Astrocyte of the spinal cord (primary cell): ENCODE measurements around the gene CDC5L.

Experiments used
- DNase-seq: peaks from one replicate; pipeline ENCODE4 v3.0.0; 2011; ENCODE audit warnings: low read depth, low spot score
- H3K4me3 ChIP-seq: 2 replicates; pipeline ENCODE4 v1.5.1; 2011; ENCODE audit warnings: low read depth, mild to moderate bottlenecking, low read length, moderate library complexity
- in situ Hi-C: cut with HindIII; loops from 2 replicates; pipeline ENCODE4 v1.10.0; 2017; ENCODE audit warnings: low sequenced_read_pairs
- TF ChIP-seq, protein P1 (sequence below): IDR thresholded peaks from 2 replicates; pipeline ENCODE4 v1.5.1; 2012; ENCODE audit warnings: low read depth, mild to moderate bottlenecking, low read length, inconsistent platforms

CDC5L gene

DNA sequence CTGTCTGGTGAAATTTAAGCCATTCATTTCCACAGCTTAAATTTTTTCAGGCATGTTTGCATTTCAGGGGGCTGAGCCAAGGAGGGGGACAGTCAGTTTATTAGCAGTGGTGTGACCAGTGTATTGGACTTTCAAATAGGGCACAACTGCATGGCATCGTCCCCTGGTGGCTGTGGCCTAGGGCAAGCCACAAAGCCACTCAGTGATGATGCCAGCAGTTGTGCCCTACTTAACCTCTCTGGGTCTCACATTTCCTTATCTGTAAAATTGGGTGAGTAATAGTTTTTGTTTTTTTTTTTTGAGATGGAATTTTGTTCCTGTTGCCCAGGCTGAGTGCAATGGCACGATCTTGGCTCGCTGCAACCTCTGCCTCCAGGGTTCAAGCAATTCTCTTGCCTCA, 48.0 kb downstream of the CDC5L start:
- no peak for DNase-seq
- in situ Hi-C loops: no loop called here
- no peak overlapping the region for H3K4me3 ChIP-seq
- TF ChIP-seq, protein P1, sequence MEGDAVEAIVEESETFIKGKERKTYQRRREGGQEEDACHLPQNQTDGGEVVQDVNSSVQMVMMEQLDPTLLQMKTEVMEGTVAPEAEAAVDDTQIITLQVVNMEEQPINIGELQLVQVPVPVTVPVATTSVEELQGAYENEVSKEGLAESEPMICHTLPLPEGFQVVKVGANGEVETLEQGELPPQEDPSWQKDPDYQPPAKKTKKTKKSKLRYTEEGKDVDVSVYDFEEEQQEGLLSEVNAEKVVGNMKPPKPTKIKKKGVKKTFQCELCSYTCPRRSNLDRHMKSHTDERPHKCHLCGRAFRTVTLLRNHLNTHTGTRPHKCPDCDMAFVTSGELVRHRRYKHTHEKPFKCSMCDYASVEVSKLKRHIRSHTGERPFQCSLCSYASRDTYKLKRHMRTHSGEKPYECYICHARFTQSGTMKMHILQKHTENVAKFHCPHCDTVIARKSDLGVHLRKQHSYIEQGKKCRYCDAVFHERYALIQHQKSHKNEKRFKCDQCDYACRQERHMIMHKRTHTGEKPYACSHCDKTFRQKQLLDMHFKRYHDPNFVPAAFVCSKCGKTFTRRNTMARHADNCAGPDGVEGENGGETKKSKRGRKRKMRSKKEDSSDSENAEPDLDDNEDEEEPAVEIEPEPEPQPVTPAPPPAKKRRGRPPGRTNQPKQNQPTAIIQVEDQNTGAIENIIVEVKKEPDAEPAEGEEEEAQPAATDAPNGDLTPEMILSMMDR: no peak

DNA sequence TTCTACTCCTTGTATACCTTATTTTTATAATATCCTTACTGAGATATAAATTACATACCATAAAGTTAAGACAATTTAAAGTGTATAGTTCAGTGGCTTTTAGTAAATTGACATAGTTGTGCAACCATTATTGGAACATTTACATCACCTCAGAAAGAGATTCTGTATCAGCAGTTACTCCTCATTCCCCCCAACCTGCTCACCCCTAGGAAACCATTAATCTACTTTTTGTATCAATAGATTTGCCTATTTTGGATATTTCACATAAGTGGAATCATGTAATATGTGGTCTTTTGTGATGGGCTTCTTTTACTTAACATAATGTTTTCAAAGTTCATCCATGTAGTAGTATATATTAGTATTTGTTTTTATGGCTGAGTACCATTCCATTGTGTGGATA, 51.3 kb downstream of the CDC5L start:
- TF ChIP-seq, protein P1: no peak
- H3K4me3 ChIP-seq: no peak overlapping the region
- in situ Hi-C loops: no loop called here
- no peak for DNase-seq

DNA sequence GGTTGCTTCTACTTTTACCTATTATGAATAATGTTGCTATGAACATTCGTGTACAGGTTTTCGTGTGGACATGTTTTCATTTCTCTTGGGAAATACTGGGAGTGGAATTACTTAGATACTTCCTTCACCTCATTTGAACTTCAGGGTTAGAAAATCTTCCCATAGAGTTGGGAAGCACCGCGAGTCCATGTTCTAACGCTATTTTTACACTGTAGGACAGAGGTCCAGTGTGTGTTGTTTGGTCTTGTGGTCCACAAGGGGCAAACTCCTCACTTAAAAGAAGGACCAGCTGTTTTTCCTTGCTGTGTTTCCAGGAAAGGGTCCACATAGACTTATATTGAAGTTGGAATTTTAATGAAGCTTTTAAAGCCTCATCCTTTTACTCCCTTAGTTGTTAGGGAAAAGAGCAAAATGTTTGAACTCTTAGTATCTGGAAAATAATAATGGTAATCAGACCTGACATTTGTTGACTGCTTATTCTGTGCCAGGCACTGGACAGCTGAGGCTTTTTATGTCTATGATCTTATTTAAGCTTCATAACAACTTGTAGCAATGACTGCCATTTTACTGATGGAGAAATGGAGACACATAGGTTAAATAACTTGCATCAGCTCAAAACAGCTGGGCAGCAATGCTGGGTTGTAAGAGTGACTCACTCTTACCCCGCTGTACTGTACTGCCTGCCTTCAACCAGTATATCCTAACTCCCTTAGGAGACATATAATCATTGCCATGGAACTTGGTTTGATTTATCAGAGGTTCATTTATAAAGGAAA, 52.0 kb downstream of the CDC5L start:
- TF ChIP-seq, protein P1: no peak
- DNase-seq: peak; percentile 74
- H3K4me3 ChIP-seq: no peak overlapping the region
- in situ Hi-C loops: no loop called here

DNA sequence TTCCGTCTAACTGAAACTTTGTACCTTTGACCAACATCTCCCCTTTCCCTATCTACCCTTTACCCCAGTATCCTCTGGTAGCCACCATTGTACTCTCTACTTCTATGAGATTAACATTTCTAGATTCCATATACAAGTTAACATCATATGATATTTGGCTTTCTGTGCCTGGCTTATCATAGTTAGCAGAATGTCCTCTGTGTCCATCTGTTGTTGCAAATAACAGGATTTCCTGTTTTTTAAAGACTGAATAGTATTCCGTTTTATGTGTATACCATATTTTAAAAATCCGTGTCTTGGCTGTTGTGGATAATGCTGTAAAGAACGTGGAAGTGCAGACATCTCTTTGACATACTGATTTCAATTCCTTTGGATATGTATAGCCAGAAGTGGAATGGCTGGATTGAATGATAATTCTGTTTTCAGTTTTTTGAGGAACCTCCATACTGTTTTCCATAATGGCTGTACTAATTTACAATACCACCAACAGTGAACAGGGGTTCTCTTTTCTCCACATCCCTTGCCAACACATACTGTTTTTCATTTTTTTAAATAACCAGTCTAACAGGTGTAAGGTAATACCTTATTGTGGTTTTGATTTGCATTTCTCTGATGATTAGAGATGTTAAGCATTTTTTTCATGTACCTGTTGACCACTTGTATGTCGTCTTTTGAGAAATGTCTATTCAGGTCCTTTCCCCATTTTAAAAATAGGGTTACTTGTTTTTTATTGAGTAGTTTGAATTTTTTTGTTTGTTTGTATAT, 53.8 kb downstream of the CDC5L start:
- no peak overlapping the region for H3K4me3 ChIP-seq
- TF ChIP-seq, protein P1: no peak
- in situ Hi-C loops: no loop called here
- no peak for DNase-seq

DNA sequence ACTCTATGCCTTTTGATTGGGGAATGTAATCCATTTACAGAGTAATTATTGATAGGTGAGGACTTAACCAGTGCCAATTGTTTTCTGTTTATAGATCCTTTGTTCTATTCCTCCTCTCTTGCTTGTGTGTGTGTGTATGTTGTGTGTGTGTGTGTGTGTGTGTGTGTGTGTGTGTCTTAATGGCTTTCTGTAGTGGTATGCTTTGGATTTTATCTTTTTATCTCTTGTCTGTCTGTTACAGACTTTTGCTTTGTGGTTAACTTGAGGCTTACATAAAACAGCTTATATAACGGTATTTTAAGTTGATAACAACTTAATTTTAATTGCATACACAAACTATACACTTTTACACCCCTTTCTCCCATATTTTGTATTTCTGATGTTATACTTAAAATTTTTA, 54.7 kb downstream of the CDC5L start:
- TF ChIP-seq, protein P1: no peak
- in situ Hi-C loops: no loop called here
- H3K4me3 ChIP-seq: no peak overlapping the region
- no peak for DNase-seq

DNA sequence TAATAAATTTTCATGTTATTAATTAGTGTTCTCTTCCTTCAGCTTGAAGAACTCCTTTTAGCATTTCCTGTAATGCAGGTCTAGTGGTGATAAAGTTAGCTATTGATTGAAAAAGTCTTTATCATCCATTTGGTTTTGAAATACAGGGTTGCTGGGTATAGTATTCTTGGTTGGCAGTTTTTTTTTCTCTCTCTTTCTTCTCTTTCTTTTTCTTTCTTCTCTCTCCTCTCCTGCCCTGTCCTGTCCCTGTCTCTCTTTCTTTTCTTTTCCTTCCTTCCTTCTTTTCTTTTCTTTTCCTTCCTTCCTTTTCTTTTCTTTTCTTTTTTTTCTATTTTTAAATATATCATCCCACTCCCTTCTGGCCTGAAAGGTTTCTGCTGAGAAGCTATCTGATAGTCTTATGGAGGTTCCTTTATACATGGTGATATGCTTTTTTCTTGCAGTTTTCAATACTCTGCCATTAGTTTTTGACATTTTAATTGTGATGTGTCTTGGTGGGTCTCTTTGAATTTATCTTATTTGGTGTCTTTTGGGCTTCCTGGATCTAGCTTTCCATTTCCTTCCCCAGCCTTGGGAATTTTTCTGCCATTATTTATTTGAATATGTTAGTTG, 55.4 kb downstream of the CDC5L start:
- TF ChIP-seq, protein P1: no peak
- no peak overlapping the region for H3K4me3 ChIP-seq
- in situ Hi-C loops: no loop called here
- no peak for DNase-seq
